SK-N-SH (cell line): Measurements from ENCODE around the gene ZNF467. TPM values are rescaled to one million over a fixed set of nuclear protein-coding genes. Genes with fewer than 3 reads are reported as not detected.

Experiments used
- CTCF ChIA-PET: fragments of 300-600, 350-600 bp; formaldehyde crosslinking; extraction: SDS; loops from one replicate; lab custom pipeline; 2021; lab: Yijun Ruan, JAX
- POLR2A ChIA-PET: fragments of 350-600 bp; sonication (Branson Sonifier 250); formaldehyde crosslinking; extraction: SDS; loops from one replicate; lab custom pipeline; 2020; ENCODE audit warnings: antibody characterized with exemption, inconsistent platforms; lab: Yijun Ruan, JAX
- DNase-seq: peaks from one replicate; pipeline ENCODE4 v3.0.0; 2012
- H2AFZ ChIP-seq: fragments of 200-600 bp; sonication (generic); 2 replicates; pipeline ENCODE4 v1.8.1; 2016; ENCODE audit warnings: antibody characterized with exemption, mild to moderate bottlenecking, low read depth
- H3F3A ChIP-seq: fragments of 200-600 bp; sonication (generic); replicated peaks from 2 replicates; pipeline ENCODE3; 2016; ENCODE audit warnings: antibody characterized with exemption, mild to moderate bottlenecking; ENCODE audit not compliant: insufficient read depth
- H3K27ac ChIP-seq, 2 experiments: fragments of 200-500 bp in 1 of 2; fragments of 200-600 bp in 1 of 2; sonication (Bioruptor generic) in 1 of 2; sonication (generic), shearing (Covaris generic) in 1 of 2; 2 replicates each; pipeline versions ENCODE4 v1.5.1 to v1.6.1; 2014 to 2016; ENCODE audit warnings: low read depth in 2 of 2, inconsistent platforms in 1 of 2, low read length in 1 of 2, mild to moderate bottlenecking in 1 of 2, mixed read lengths in 1 of 2
- H3K27me3 ChIP-seq: fragments of 200-600 bp; sonication (generic), shearing (Covaris generic); 2 replicates; pipeline ENCODE4 v1.6.1; 2016; ENCODE audit warnings: mixed run types; ENCODE audit not compliant: insufficient read depth
- H3K36me3 ChIP-seq, 2 experiments: fragments of 200-500 bp in 1 of 2; fragments of 200-600 bp in 1 of 2; sonication (Bioruptor generic) in 1 of 2; sonication (generic) in 1 of 2; replicated peaks in 1 of 2; 2 replicates each; pipeline versions ENCODE3 to v1.5.1; 2014 to 2016; ENCODE audit warnings: low read length in 1 of 2, mild to moderate bottlenecking in 1 of 2; ENCODE audit not compliant: insufficient read depth in 2 of 2, control insufficient read depth in 1 of 2
- H3K4me1 ChIP-seq, 2 experiments: fragments of 200-500 bp in 1 of 2; fragments of 200-600 bp in 1 of 2; sonication (Bioruptor generic) in 1 of 2; sonication (generic), shearing (Covaris generic) in 1 of 2; 2 replicates each; pipeline versions ENCODE4 v1.5.1 to v1.6.1; 2014 to 2016; ENCODE audit warnings: low read depth in 1 of 2, low read length in 1 of 2, mixed run types in 1 of 2; ENCODE audit not compliant: insufficient read depth in 2 of 2, control insufficient read depth in 1 of 2
- H3K4me2 ChIP-seq: fragments of 200-600 bp; sonication (generic), shearing (Covaris generic); 2 replicates; pipeline ENCODE4 v1.6.1; 2017; ENCODE audit warnings: mixed run types
- H3K4me3 ChIP-seq, 2 experiments: fragments of 200-500 bp in 1 of 2; fragments of 200-600 bp in 1 of 2; sonication (Bioruptor generic) in 1 of 2; sonication (generic), shearing (Covaris generic) in 1 of 2; 2 replicates each; pipeline versions ENCODE4 v1.5.1 to v1.8.1; 2014 to 2016; ENCODE audit warnings: low read depth in 2 of 2, inconsistent platforms in 1 of 2, low read length in 1 of 2, mild to moderate bottlenecking in 1 of 2, mixed read lengths in 1 of 2, moderate library complexity in 1 of 2
- H3K79me2 ChIP-seq: fragments of 200-600 bp; sonication (generic); 2 replicates; pipeline ENCODE4 v1.8.1; 2017; ENCODE audit warnings: mild to moderate bottlenecking; ENCODE audit not compliant: insufficient read depth
- H3K9ac ChIP-seq: fragments of 200-600 bp; sonication (generic); 2 replicates; pipeline ENCODE4 v1.6.1; 2017; ENCODE audit warnings: mixed run types
- H3K9me2 ChIP-seq: fragments of 200-600 bp; sonication (generic); 2 replicates; pipeline ENCODE4 v1.6.1; 2017; ENCODE audit warnings: mixed run types
- H3K9me3 ChIP-seq: fragments of 200-600 bp; sonication (generic); 2 replicates; pipeline ENCODE4 v1.6.1; 2017; ENCODE audit warnings: mixed run types, mild to moderate bottlenecking, moderate library complexity
- H4K20me1 ChIP-seq: fragments of 200-600 bp; sonication (generic); 2 replicates; pipeline ENCODE4 v1.6.1; 2017; ENCODE audit warnings: mild to moderate bottlenecking, mixed run types; ENCODE audit not compliant: insufficient read depth
- EZH2phosphoT487 ChIP-seq: fragments of 200-600 bp; sonication (generic); IDR thresholded peaks from 2 replicates; pipeline ENCODE4 v1.6.1; 2017; ENCODE audit warnings: low read depth, mixed run types, mild to moderate bottlenecking, antibody characterized with exemption, moderate library complexity, borderline replicate concordance
- FOXM1 ChIP-seq: IDR thresholded peaks from 2 replicates; pipeline ENCODE4 v1.4.0; 2012; ENCODE audit warnings: low read depth, mild to moderate bottlenecking
- RAD21 ChIP-seq: IDR thresholded peaks from 2 replicates; pipeline ENCODE4 v1.6.1; 2012; ENCODE audit warnings: mild to moderate bottlenecking, low read length
- TEAD4 ChIP-seq: IDR thresholded peaks from 2 replicates; pipeline ENCODE4 v1.4.0; 2012; ENCODE audit warnings: mild to moderate bottlenecking, borderline replicate concordance; ENCODE audit not compliant: insufficient read depth
- WGBS: methylation state at CpG from one replicate; pipeline ENCODE4 v1.1.6; 2017; ENCODE audit warnings: low lambda C conversion rate; 5-methylcytosine and 5-hydroxymethylcytosine counted together
- polyA plus RNA-seq, 3 experiments: library from polyadenylated mRNA; depleted of rRNA; stranded (reverse); fragments of >200 nt; gene quantifications; 2 replicates each; pipeline ENCODE4 v1.2.3, GENCODE V29; 2012
- TF ChIP-seq, protein P1 (sequence below): IDR thresholded peaks from 2 replicates; pipeline ENCODE4 v1.4.0; 2012; ENCODE audit warnings: low read depth
- TF ChIP-seq, protein P2 (sequence below): IDR thresholded peaks from 2 replicates; pipeline ENCODE4 v1.6.1; 2012; ENCODE audit warnings: mild to moderate bottlenecking, low read depth, low read length, moderate library complexity
- TF ChIP-seq, protein P3 (sequence below): IDR thresholded peaks from 2 replicates; pipeline ENCODE4 v1.4.0; 2012; ENCODE audit warnings: low read depth, borderline replicate concordance
- TF ChIP-seq, protein P4 (sequence below): fragments of 200-600 bp; sonication (generic); IDR thresholded peaks from 2 replicates; pipeline ENCODE4 v1.6.1; 2017; ENCODE audit warnings: antibody characterized with exemption, mild to moderate bottlenecking, moderate library complexity
- TF ChIP-seq, protein P5 (sequence below): IDR thresholded peaks from 2 replicates; pipeline ENCODE4; 2012

Gene ZNF467
- polyA plus RNA-seq, 1 of the 3 experiments (the other 2 are of a cell fraction), result 4.1 TPM

DNA sequence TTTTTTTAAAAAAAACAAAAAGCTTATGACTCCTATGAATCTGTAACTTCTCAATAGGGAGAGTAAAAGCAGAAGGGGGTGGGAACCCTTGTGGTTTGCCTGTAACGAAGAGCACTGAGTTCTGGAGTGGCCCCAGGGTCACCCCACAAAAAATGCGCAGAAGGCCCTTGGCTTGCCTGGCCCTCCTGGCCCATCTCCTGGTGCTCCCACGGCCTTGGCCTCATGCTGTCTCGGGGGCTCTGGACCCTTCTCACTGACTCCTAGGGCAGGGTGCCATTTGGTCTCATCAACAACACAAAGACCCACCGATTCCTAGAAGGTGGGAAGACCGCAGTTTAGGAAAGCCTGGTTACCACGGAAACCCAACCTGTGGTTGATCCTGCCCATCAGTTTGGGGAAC lies 40.8 kb downstream of the ZNF467 start:
- H3K9me3 ChIP-seq, result no peaks in the 10 kb centered on the region
- H3K27me3 ChIP-seq, result peaks cover 18% of the 10 kb centered on the region; the same call in 1 of the 2 replicates
- H2AFZ ChIP-seq, result no peak overlapping the region
- H3K4me3 ChIP-seq, result no peak overlapping the region
- POLR2A ChIA-PET, result no interaction called here
- H4K20me1 ChIP-seq, result no peaks in the 10 kb centered on the region
- 95% methylated on average over 7 of the region's 7 CpGs for WGBS
- no peak overlapping the region for H3K27ac ChIP-seq
- H3K9me2 ChIP-seq, result no peaks in the 10 kb centered on the region
- no peak for DNase-seq
- H3K4me2 ChIP-seq, result no peak overlapping the region
- H3K9ac ChIP-seq, result no peak overlapping the region
- no peaks in the 10 kb centered on the region for H3K79me2 ChIP-seq
- H3K36me3 ChIP-seq, result peaks cover 0 to 51% of the 10 kb centered on the region in 2 experiments
- CTCF ChIA-PET, result interaction anchor here (0.9 to 5.8 kb wide), 3 partner anchors 9 to 29 kb away, joined by 4 to 43 read pairs (median 5); no protein-coding TSS in a partner anchor
- H3F3A ChIP-seq, result peaks cover 5% of the 10 kb centered on the region
- H3K4me1 ChIP-seq, result peaks cover 0 to 19% of the 10 kb centered on the region in 2 experiments; a peak in 2 of 4 replicates
- TF ChIP-seq, protein P1, sequence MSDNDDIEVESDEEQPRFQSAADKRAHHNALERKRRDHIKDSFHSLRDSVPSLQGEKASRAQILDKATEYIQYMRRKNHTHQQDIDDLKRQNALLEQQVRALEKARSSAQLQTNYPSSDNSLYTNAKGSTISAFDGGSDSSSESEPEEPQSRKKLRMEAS, result no peak
- TF ChIP-seq TEAD4 (no peak), FOXM1 (no peak), RAD21 (no peak), EZH2phosphoT487 (no peak)
- TF ChIP-seq, protein P2, sequence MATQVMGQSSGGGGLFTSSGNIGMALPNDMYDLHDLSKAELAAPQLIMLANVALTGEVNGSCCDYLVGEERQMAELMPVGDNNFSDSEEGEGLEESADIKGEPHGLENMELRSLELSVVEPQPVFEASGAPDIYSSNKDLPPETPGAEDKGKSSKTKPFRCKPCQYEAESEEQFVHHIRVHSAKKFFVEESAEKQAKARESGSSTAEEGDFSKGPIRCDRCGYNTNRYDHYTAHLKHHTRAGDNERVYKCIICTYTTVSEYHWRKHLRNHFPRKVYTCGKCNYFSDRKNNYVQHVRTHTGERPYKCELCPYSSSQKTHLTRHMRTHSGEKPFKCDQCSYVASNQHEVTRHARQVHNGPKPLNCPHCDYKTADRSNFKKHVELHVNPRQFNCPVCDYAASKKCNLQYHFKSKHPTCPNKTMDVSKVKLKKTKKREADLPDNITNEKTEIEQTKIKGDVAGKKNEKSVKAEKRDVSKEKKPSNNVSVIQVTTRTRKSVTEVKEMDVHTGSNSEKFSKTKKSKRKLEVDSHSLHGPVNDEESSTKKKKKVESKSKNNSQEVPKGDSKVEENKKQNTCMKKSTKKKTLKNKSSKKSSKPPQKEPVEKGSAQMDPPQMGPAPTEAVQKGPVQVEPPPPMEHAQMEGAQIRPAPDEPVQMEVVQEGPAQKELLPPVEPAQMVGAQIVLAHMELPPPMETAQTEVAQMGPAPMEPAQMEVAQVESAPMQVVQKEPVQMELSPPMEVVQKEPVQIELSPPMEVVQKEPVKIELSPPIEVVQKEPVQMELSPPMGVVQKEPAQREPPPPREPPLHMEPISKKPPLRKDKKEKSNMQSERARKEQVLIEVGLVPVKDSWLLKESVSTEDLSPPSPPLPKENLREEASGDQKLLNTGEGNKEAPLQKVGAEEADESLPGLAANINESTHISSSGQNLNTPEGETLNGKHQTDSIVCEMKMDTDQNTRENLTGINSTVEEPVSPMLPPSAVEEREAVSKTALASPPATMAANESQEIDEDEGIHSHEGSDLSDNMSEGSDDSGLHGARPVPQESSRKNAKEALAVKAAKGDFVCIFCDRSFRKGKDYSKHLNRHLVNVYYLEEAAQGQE, result no peak
- TF ChIP-seq, protein P3, sequence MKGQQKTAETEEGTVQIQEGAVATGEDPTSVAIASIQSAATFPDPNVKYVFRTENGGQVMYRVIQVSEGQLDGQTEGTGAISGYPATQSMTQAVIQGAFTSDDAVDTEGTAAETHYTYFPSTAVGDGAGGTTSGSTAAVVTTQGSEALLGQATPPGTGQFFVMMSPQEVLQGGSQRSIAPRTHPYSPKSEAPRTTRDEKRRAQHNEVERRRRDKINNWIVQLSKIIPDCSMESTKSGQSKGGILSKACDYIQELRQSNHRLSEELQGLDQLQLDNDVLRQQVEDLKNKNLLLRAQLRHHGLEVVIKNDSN, result no peak
- TF ChIP-seq, protein P4, sequence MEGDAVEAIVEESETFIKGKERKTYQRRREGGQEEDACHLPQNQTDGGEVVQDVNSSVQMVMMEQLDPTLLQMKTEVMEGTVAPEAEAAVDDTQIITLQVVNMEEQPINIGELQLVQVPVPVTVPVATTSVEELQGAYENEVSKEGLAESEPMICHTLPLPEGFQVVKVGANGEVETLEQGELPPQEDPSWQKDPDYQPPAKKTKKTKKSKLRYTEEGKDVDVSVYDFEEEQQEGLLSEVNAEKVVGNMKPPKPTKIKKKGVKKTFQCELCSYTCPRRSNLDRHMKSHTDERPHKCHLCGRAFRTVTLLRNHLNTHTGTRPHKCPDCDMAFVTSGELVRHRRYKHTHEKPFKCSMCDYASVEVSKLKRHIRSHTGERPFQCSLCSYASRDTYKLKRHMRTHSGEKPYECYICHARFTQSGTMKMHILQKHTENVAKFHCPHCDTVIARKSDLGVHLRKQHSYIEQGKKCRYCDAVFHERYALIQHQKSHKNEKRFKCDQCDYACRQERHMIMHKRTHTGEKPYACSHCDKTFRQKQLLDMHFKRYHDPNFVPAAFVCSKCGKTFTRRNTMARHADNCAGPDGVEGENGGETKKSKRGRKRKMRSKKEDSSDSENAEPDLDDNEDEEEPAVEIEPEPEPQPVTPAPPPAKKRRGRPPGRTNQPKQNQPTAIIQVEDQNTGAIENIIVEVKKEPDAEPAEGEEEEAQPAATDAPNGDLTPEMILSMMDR, result no peak
- TF ChIP-seq, protein P5, sequence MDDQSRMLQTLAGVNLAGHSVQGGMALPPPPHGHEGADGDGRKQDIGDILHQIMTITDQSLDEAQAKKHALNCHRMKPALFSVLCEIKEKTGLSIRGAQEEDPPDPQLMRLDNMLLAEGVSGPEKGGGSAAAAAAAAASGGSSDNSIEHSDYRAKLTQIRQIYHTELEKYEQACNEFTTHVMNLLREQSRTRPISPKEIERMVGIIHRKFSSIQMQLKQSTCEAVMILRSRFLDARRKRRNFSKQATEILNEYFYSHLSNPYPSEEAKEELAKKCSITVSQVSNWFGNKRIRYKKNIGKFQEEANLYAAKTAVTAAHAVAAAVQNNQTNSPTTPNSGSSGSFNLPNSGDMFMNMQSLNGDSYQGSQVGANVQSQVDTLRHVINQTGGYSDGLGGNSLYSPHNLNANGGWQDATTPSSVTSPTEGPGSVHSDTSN, result no peak
